HepG2 (cell line): ENCODE data around the gene FNDC8. TPM values are rescaled to one million over a fixed set of nuclear protein-coding genes. Genes with fewer than 3 reads are reported as not detected.

ENCODE experiments used
- CBX1 ChIP-seq: IDR thresholded peaks from one replicate; pipeline ENCODE4 v1.6.1; 2016; ENCODE audit warnings: antibody characterized with exemption, low read depth
- CEBPG ChIP-seq: IDR thresholded peaks from 2 replicates; pipeline ENCODE4 v1.6.1; 2016
- ELF3 ChIP-seq: IDR thresholded peaks from 2 replicates; pipeline ENCODE4 v1.6.1; 2016; ENCODE audit warnings: missing genetic modification reagents, missing compliant biosample characterization
- ISX ChIP-seq: sonication (generic); formaldehyde crosslinking; conservative IDR thresholded peaks from 2 replicates; pipeline ENCODE4 v1.5.0; 2020; ENCODE audit warnings: missing genetic modification reagents
- NFE2L1 ChIP-seq: sonication (generic); formaldehyde crosslinking; IDR thresholded peaks from 2 replicates; pipeline ENCODE4 v1.4.0; 2020; ENCODE audit warnings: missing genetic modification reagents, mild to moderate bottlenecking, borderline replicate concordance
- XRCC5 ChIP-seq: fragments of 200-400 bp; formaldehyde crosslinking; optimal IDR thresholded peaks from 2 replicates; pipeline ENCODE3; 2017; ENCODE audit warnings: mild to moderate bottlenecking, low read length
- ZBTB20 ChIP-seq: sonication (generic); formaldehyde crosslinking; IDR thresholded peaks from 2 replicates; pipeline ENCODE4 v1.8.1; 2023; ENCODE audit warnings: missing genetic modification reagents, low read depth, mild to moderate bottlenecking, borderline replicate concordance
- ZBTB42 ChIP-seq: sonication (generic); formaldehyde crosslinking; IDR thresholded peaks from 2 replicates; pipeline ENCODE4 v1.5.0; 2020; ENCODE audit warnings: mild to moderate bottlenecking, missing genetic modification reagents
- ZC3H13 ChIP-seq: sonication (generic); formaldehyde crosslinking; IDR thresholded peaks from 2 replicates; pipeline ENCODE4 v1.8.1; 2023; ENCODE audit warnings: mild to moderate bottlenecking, missing genetic modification reagents, moderate library complexity
- ZNF10 ChIP-seq: sonication (generic); formaldehyde crosslinking; IDR thresholded peaks from 2 replicates; pipeline ENCODE4 v1.4.0; 2020; ENCODE audit warnings: mild to moderate bottlenecking, low read depth, missing genetic modification reagents, borderline replicate concordance
- ZNF251 ChIP-seq: sonication (generic); formaldehyde crosslinking; IDR thresholded peaks from 2 replicates; pipeline ENCODE4 v1.9.0; 2021; ENCODE audit warnings: mild to moderate bottlenecking, missing genetic modification reagents
- ZNF549 ChIP-seq: sonication (generic); formaldehyde crosslinking; IDR thresholded peaks from 2 replicates; pipeline ENCODE4 v1.5.0; 2020; ENCODE audit warnings: missing genetic modification reagents
- ZNF619 ChIP-seq: sonication (generic); formaldehyde crosslinking; IDR thresholded peaks from 2 replicates; pipeline ENCODE4 v1.4.0; 2020; ENCODE audit warnings: mild to moderate bottlenecking, missing genetic modification reagents
- ZNF816 ChIP-seq: sonication (generic); formaldehyde crosslinking; IDR thresholded peaks from 2 replicates; pipeline ENCODE4 v1.8.0; 2022; ENCODE audit warnings: missing genetic modification reagents, mild to moderate bottlenecking, borderline replicate concordance
- ZSCAN22 ChIP-seq: sonication (generic); formaldehyde crosslinking; IDR thresholded peaks from 2 replicates; pipeline ENCODE4 v1.4.0; 2020; ENCODE audit warnings: mild to moderate bottlenecking, missing genetic modification reagents
- polyA plus RNA-seq, 8 experiments: library from polyadenylated mRNA; depleted of rRNA in 3 of 8; stranded (reverse) in 7 of 8; unstranded in 1 of 8; fragments of >200 nt; fragmentation: Illumina TruSeq in 4 of 8; extraction: Trizol in 4 of 8; gene quantifications; 2 replicates each; pipeline versions ENCODE4 v1.2.1 to v1.2.3, GENCODE V29; 2011 to 2016; ENCODE audit warnings: low read depth in 4 of 8, missing spikeins in 1 of 8, mixed read lengths in 1 of 8; ENCODE audit not compliant: insufficient read depth in 1 of 8
- total RNA-seq, 5 experiments: library from RNA; depleted of rRNA; stranded (reverse); fragments of >200 nt; fragmentation: Illumina TruSeq; extraction: Trizol; gene quantifications; 2 replicates each; pipeline ENCODE4 v1.2.3, GENCODE V29; 2016; ENCODE audit warnings: low read depth in 1 of 5
- TF ChIP-seq, protein P1 (sequence below): sonication (generic); formaldehyde crosslinking; IDR thresholded peaks from 2 replicates; pipeline ENCODE4 v1.4.0; 2020; ENCODE audit warnings: missing genetic modification reagents
- TF ChIP-seq, protein P2 (sequence below): sonication (generic); formaldehyde crosslinking; IDR thresholded peaks from 2 replicates; pipeline ENCODE4 v1.9.0; 2021; ENCODE audit warnings: missing genetic modification reagents, borderline replicate concordance
- TF ChIP-seq, protein P3 (sequence below): sonication (generic); formaldehyde crosslinking; conservative IDR thresholded peaks from 2 replicates; pipeline ENCODE4 v1.5.0; 2020; ENCODE audit warnings: missing genetic modification reagents

FNDC8 gene
- total and polyA plus RNA-seq, 2 of the 13 experiments (the other 11 are each of a cell fraction or from before 2014, with no cell fraction given): not detected

DNA sequence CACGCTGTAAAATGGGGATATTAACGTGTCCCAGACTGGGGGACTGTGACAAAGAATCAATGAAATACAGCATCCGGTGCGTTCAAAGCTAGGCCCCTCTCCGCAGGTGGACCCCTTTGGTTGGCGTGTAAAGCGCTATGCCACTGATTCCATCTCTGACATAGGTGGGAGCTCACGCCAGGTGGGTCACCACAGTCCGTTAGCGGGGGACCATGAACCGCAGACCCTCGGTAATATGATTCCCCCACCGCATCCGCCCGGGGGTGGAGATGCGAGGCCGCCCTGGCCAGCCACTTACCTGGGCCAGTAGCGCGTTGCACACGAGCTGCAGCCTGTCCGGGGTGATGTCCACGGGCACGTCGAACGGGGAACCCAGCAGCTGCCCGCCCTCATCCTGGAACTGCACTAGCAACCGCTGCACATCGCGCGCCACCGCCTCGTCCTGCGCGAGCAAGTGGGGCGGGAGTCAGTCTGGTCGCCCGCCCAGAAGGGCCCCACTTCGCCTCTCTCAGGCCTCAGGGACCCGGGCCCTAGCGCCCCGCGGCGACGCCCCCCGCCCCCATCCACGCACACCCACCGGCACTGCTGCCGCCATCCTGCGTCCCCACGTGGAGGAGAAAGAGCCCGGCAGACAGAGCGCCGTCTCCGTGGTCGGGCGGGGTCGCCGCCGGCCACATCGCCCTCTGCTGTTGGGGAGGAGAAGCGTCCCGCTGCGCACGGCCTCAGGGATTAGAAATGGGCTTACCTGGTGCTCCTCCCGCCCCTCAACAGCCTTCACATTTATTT is 20.5 kb downstream of the FNDC8 start, which contains the start of gene NLE1 (continued):
- TF ChIP-seq ZNF549 (CRISPR knock-in tag) (no peak), ZSCAN22 (CRISPR knock-in tag) (0 out of 2 replicates have a peak, but pooled peaks have one; percentile 65), ZBTB20 (CRISPR knock-in tag) (peak; percentile 72; the same call in 1 of the 2 replicates), XRCC5 (peak; percentile 95), NFE2L1 (CRISPR knock-in tag) (0 out of 2 replicates have a peak, but pooled peaks have one; percentile 53), ZNF619 (CRISPR knock-in tag) (peak; percentile 81; the same call in 1 of the 2 replicates), CEBPG (CRISPR knock-in tag) (0 out of 2 replicates have a peak, but pooled peaks have one; percentile 23), CBX1 (peak; percentile 50), ZBTB42 (CRISPR knock-in tag) (no peak), ZNF10 (CRISPR knock-in tag) (no peak), ISX (CRISPR knock-in tag) (no peak), ZC3H13 (peak; percentile 91; the same call in 1 of the 2 replicates), ELF3 (CRISPR knock-in tag) (peak; percentile 43; the same call in 1 of the 2 replicates), ZNF816 (no peak), ZNF251 (no peak)
- TF ChIP-seq, protein P1, sequence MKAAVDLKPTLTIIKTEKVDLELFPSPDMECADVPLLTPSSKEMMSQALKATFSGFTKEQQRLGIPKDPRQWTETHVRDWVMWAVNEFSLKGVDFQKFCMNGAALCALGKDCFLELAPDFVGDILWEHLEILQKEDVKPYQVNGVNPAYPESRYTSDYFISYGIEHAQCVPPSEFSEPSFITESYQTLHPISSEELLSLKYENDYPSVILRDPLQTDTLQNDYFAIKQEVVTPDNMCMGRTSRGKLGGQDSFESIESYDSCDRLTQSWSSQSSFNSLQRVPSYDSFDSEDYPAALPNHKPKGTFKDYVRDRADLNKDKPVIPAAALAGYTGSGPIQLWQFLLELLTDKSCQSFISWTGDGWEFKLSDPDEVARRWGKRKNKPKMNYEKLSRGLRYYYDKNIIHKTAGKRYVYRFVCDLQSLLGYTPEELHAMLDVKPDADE (CRISPR knock-in tag): no peak
- TF ChIP-seq, protein P2, sequence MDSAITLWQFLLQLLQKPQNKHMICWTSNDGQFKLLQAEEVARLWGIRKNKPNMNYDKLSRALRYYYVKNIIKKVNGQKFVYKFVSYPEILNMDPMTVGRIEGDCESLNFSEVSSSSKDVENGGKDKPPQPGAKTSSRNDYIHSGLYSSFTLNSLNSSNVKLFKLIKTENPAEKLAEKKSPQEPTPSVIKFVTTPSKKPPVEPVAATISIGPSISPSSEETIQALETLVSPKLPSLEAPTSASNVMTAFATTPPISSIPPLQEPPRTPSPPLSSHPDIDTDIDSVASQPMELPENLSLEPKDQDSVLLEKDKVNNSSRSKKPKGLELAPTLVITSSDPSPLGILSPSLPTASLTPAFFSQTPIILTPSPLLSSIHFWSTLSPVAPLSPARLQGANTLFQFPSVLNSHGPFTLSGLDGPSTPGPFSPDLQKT (CRISPR knock-in tag): no peak
- TF ChIP-seq, protein P3, sequence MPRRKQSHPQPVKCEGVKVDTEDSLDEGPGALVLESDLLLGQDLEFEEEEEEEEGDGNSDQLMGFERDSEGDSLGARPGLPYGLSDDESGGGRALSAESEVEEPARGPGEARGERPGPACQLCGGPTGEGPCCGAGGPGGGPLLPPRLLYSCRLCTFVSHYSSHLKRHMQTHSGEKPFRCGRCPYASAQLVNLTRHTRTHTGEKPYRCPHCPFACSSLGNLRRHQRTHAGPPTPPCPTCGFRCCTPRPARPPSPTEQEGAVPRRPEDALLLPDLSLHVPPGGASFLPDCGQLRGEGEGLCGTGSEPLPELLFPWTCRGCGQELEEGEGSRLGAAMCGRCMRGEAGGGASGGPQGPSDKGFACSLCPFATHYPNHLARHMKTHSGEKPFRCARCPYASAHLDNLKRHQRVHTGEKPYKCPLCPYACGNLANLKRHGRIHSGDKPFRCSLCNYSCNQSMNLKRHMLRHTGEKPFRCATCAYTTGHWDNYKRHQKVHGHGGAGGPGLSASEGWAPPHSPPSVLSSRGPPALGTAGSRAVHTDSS (CRISPR knock-in tag): no peak
